ENCODE measurements around the gene UGT1A1. TPM values are rescaled to one million over a fixed set of nuclear protein-coding genes. Genes with fewer than 3 reads are reported as not detected.

Gene UGT1A1
- total RNA-seq, 1 experiment from 2014 or later = not detected

- Histone ChIP-seq H3K18ac (ENCODE audit: insufficient read length, low read depth, low read length) (no peak within 1 kb of the TSS), H2AFZ (ENCODE audit: low read length) (no peak within 1 kb of the TSS), H4K8ac (replicated peaks; ENCODE audit: insufficient read length, low read depth, low read length) (no peak within 1 kb of the TSS), H3K79me2 (ENCODE audit: insufficient read depth, low read length) (no peaks in the 10 kb centered on the region), H3K9me3 (ENCODE audit: control insufficient read depth, low read depth, low read length) (no peaks in the 10 kb centered on the region), H3K27me3 (ENCODE audit: insufficient read depth, low read length) (no peaks in the 10 kb centered on the region), H4K91ac (ENCODE audit: insufficient read length, low read depth, low read length) (no peak within 1 kb of the TSS), H3K9ac (ENCODE audit: extremely low read depth, insufficient read length, low read length) (no peak within 1 kb of the TSS), H3K23ac (ENCODE audit: insufficient read length, low read depth, low read length) (no peak within 1 kb of the TSS), H2BK20ac (ENCODE audit: low read depth, low read length, poor library complexity, severe bottlenecking) (no peak within 1 kb of the TSS), H3T11ph (ENCODE audit: low read length) (no peak within 1 kb of the TSS), H4K20me1 (ENCODE audit: control insufficient read depth, insufficient read depth, insufficient read length) (no peaks in the 10 kb centered on the region), H3K4me2 (ENCODE audit: insufficient read depth, insufficient read length, low read length) (no peak within 1 kb of the TSS), H4K5ac (ENCODE audit: insufficient read length, low read depth, low read length) (no peak within 1 kb of the TSS), H3K79me1 (ENCODE audit: insufficient read depth, low read depth, low read length, poor library complexity, severe bottlenecking) (no peaks in the 10 kb centered on the region), H3K14ac (ENCODE audit: insufficient read depth, low read length) (no peak within 1 kb of the TSS; the same call in 1 of the 2 replicates), H3K4ac (ENCODE audit: low read depth, low read length) (no peak within 1 kb of the TSS), H2BK120ac (ENCODE audit: low read depth, low read length, poor library complexity, severe bottlenecking) (no peak within 1 kb of the TSS), H2BK12ac (ENCODE audit: insufficient read length, low read depth, low read length) (no peak within 1 kb of the TSS), H3K56ac (ENCODE audit: insufficient read length, low read depth, low read length) (no peak within 1 kb of the TSS), H3K23me2 (ENCODE audit: insufficient read length, low read depth, low read length, poor library complexity, severe bottlenecking) (no peaks in the 10 kb centered on the region), H3K27ac (ENCODE audit: insufficient read length, low read depth, low read length) (no peak within 1 kb of the TSS), H2BK15ac (ENCODE audit: low read depth, low read length) (no peak within 1 kb of the TSS), H2BK5ac (ENCODE audit: insufficient read length, low read length) (no peak within 1 kb of the TSS), H3K4me1 (ENCODE audit: insufficient read depth, low read length) (no peaks in the 10 kb centered on the region), H2AK5ac (ENCODE audit: insufficient read length, low read length) (no peak within 1 kb of the TSS)
- Mint-ChIP-seq H3K27ac (no peak within 1 kb of the TSS), H3K4me1 (peaks cover 7% of the 10 kb centered on the region in 2 experiments), H3K36me3 (ENCODE audit: insufficient read depth in 1 of 3, low read depth in 3 of 3) (no peaks in the 10 kb centered on the region), H3K4me3 (no peak within 1 kb of the TSS), H3K9me3 (no peaks in the 10 kb centered on the region), H3K27me3 (ENCODE audit: low read depth) (peaks cover 12% of the 10 kb centered on the region)
- WGBS (ENCODE audit: extremely low coverage, insufficient read length, low lambda C conversion rate) = no CpG with 5 or more reads among the region's 14 CpGs
- no peak for DNase-seq
- TF ChIP-seq CTCF (conservative IDR thresholded peaks at IDR 0.05) = no peak
Observed at GRCh38 chr2:233712611-233713261, 47.3 kb upstream of the UGT1A1 start, which contains the start of gene UGT1A5. UGT1A5 (plus strand) TSS chr2:233712907; CDS start chr2:233712992, 85 bp downstream.
